ENCODE measurements around the gene NUPR1. TPM values are rescaled to one million over a fixed set of nuclear protein-coding genes. Genes with fewer than 3 reads are reported as not detected.
A peak's percentile ranks its signal among the peaks of the same experiment; 100 is the strongest.

Gene NUPR1
- total and polyA plus RNA-seq, 2 of the 13 experiments (the other 11 are each of a cell fraction or from before 2014, with no cell fraction given): 18.0 to 25.6 TPM

DNA sequence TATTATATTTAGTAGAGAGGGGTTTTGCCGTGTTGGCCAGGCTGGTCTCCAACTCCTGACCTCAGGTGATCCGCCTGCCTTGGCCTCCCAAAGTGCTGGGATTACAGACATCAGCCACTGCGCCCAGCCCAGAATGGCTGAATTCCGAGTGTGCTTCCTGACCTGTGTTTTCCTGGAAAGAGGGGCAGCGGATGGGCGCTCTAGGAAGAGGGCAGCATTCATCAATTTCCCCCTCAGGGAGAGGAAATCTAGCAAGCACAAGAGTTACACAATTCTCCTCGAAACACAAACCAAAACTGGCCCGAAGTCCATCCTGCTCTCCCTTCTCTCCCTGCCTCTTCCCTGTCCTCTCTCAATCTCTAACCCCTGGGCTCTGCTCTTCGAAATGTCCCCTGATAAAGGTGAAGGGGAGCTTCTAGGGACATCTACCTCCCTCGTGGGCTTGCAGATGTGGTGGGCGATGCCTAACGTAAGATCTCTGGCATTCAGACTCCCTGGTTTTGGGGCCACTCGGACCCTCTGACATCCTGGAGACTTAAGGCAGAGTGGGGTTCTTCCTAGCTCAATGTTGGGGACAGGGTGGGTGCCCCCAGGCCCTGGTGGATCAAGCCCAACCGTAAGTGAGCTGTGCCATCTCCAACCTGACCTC lies 33.2 kb downstream of the NUPR1 start (continued):
- TF ChIP-seq, protein P1, sequence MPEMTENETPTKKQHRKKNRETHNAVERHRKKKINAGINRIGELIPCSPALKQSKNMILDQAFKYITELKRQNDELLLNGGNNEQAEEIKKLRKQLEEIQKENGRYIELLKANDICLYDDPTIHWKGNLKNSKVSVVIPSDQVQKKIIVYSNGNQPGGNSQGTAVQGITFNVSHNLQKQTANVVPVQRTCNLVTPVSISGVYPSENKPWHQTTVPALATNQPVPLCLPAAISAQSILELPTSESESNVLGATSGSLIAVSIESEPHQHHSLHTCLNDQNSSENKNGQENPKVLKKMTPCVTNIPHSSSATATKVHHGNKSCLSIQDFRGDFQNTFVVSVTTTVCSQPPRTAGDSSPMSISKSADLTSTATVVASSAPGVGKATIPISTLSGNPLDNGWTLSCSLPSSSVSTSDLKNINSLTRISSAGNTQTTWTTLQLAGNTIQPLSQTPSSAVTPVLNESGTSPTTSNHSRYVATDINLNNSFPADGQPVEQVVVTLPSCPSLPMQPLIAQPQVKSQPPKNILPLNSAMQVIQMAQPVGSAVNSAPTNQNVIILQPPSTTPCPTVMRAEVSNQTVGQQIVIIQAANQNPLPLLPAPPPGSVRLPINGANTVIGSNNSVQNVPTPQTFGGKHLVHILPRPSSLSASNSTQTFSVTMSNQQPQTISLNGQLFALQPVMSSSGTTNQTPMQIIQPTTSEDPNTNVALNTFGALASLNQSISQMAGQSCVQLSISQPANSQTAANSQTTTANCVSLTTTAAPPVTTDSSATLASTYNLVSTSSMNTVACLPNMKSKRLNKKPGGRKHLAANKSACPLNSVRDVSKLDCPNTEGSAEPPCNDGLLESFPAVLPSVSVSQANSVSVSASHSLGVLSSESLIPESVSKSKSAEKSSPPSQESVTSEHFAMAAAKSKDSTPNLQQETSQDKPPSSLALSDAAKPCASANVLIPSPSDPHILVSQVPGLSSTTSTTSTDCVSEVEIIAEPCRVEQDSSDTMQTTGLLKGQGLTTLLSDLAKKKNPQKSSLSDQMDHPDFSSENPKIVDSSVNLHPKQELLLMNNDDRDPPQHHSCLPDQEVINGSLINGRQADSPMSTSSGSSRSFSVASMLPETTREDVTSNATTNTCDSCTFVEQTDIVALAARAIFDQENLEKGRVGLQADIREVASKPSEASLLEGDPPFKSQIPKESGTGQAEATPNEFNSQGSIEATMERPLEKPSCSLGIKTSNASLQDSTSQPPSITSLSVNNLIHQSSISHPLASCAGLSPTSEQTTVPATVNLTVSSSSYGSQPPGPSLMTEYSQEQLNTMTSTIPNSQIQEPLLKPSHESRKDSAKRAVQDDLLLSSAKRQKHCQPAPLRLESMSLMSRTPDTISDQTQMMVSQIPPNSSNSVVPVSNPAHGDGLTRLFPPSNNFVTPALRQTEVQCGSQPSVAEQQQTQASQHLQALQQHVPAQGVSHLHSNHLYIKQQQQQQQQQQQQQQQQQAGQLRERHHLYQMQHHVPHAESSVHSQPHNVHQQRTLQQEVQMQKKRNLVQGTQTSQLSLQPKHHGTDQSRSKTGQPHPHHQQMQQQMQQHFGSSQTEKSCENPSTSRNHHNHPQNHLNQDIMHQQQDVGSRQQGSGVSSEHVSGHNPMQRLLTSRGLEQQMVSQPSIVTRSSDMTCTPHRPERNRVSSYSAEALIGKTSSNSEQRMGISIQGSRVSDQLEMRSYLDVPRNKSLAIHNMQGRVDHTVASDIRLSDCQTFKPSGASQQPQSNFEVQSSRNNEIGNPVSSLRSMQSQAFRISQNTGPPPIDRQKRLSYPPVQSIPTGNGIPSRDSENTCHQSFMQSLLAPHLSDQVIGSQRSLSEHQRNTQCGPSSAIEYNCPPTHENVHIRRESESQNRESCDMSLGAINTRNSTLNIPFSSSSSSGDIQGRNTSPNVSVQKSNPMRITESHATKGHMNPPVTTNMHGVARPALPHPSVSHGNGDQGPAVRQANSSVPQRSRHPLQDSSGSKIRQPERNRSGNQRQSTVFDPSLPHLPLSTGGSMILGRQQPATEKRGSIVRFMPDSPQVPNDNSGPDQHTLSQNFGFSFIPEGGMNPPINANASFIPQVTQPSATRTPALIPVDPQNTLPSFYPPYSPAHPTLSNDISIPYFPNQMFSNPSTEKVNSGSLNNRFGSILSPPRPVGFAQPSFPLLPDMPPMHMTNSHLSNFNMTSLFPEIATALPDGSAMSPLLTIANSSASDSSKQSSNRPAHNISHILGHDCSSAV (CRISPR knock-in tag; IDR thresholded peaks at IDR 0.05; ENCODE audit: borderline replicate concordance): no peak
- TF ChIP-seq NFE2L2 (IDR thresholded peaks at IDR 0.05; ENCODE audit: low read length) (no peak), JUNB (CRISPR knock-in tag; IDR thresholded peaks at IDR 0.05; ENCODE audit: borderline replicate concordance) (no peak), RFXANK (CRISPR knock-in tag; IDR thresholded peaks at IDR 0.05) (no peak), NAIF1 (CRISPR knock-in tag; IDR thresholded peaks at IDR 0.05; ENCODE audit: borderline replicate concordance) (no peak), RORA (CRISPR knock-in tag; IDR thresholded peaks at IDR 0.05) (no peak), MED13 (CRISPR knock-in tag; IDR thresholded peaks at IDR 0.05) (no peak), ZNF746 (CRISPR knock-in tag; IDR thresholded peaks at IDR 0.05) (peak; percentile 80; the same call in 1 of the 2 replicates), ZNF292 (CRISPR knock-in tag; IDR thresholded peaks at IDR 0.05; ENCODE audit: borderline replicate concordance, low read depth) (peak; percentile 90; the same call in 1 of the 2 replicates), NPAS2 (CRISPR knock-in tag; IDR thresholded peaks at IDR 0.05; ENCODE audit: borderline replicate concordance) (no peak), TBX2 (CRISPR knock-in tag; IDR thresholded peaks at IDR 0.05; ENCODE audit: borderline replicate concordance) (peak; percentile 16; the same call in 1 of the 2 replicates)
- TF ChIP-seq, protein P2, sequence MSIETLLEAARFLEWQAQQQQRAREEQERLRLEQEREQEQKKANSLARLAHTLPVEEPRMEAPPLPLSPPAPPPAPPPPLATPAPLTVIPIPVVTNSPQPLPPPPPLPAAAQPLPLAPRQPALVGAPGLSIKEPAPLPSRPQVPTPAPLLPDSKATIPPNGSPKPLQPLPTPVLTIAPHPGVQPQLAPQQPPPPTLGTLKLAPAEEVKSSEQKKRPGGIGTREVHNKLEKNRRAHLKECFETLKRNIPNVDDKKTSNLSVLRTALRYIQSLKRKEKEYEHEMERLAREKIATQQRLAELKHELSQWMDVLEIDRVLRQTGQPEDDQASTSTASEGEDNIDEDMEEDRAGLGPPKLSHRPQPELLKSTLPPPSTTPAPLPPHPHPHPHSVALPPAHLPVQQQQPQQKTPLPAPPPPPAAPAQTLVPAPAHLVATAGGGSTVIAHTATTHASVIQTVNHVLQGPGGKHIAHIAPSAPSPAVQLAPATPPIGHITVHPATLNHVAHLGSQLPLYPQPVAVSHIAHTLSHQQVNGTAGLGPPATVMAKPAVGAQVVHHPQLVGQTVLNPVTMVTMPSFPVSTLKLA (IDR thresholded peaks at IDR 0.05): no peak
- TF ChIP-seq, protein P3, sequence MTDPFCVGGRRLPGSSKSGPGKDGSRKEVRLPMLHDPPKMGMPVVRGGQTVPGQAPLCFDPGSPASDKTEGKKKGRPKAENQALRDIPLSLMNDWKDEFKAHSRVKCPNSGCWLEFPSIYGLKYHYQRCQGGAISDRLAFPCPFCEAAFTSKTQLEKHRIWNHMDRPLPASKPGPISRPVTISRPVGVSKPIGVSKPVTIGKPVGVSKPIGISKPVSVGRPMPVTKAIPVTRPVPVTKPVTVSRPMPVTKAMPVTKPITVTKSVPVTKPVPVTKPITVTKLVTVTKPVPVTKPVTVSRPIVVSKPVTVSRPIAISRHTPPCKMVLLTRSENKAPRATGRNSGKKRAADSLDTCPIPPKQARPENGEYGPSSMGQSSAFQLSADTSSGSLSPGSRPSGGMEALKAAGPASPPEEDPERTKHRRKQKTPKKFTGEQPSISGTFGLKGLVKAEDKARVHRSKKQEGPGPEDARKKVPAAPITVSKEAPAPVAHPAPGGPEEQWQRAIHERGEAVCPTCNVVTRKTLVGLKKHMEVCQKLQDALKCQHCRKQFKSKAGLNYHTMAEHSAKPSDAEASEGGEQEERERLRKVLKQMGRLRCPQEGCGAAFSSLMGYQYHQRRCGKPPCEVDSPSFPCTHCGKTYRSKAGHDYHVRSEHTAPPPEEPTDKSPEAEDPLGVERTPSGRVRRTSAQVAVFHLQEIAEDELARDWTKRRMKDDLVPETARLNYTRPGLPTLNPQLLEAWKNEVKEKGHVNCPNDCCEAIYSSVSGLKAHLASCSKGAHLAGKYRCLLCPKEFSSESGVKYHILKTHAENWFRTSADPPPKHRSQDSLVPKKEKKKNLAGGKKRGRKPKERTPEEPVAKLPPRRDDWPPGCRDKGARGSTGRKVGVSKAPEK (CRISPR knock-in tag; IDR thresholded peaks at IDR 0.05; ENCODE audit: borderline replicate concordance): peak; percentile 60; the same call in 1 of the 2 replicates
- TF ChIP-seq, protein P4, sequence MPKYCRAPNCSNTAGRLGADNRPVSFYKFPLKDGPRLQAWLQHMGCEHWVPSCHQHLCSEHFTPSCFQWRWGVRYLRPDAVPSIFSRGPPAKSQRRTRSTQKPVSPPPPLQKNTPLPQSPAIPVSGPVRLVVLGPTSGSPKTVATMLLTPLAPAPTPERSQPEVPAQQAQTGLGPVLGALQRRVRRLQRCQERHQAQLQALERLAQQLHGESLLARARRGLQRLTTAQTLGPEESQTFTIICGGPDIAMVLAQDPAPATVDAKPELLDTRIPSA (CRISPR knock-in tag; IDR thresholded peaks at IDR 0.05; ENCODE audit: borderline replicate concordance): peak; percentile 45; the same call in 1 of the 2 replicates
